GM12878 (cell line): ENCODE results near the gene IL1R2. TPM values are rescaled to one million over a fixed set of nuclear protein-coding genes. Genes with fewer than 3 reads are reported as not detected.

Source experiments
- ATAC-seq: fragments of 200-7000 bp; cut with Tn5 transposase; 3 replicates; pipeline ENCODE4 v1.9.1; 2020; ENCODE audit warnings: mild to moderate bottlenecking, moderate library complexity
- BruUV-seq: library from RNA; stranded (reverse); fragments of 400-500 nt; replicated peaks from 2 replicates; lab custom pipeline; 2021; lab: Mats Ljungman, UMichigan
- CTCF ChIA-PET: fragments of 300-600 bp; sonication (Branson Sonifier 250); formaldehyde crosslinking; extraction: SDS; loops from one replicate; lab custom pipeline; 2021; ENCODE audit warnings: inconsistent platforms; lab: Yijun Ruan, JAX
- POLR2A ChIA-PET: fragments of 350-600 bp; formaldehyde crosslinking; extraction: SDS; loops from one replicate; lab custom pipeline; 2021; ENCODE audit warnings: inconsistent platforms; lab: Charles Lee
- RAD21 ChIA-PET: fragments of 300-600 bp; sonication (Branson Sonifier 250); formaldehyde crosslinking; loops from one replicate; lab custom pipeline; 2023; ENCODE audit warnings: antibody characterized with exemption; ENCODE audit not compliant: unreplicated experiment; lab: Charles Lee
- SMC1A ChIA-PET: fragments of 300-600 bp; sonication (Branson Sonifier 250); formaldehyde crosslinking; loops from one replicate; lab custom pipeline; 2023; ENCODE audit not compliant: unreplicated experiment, uncharacterized antibody; lab: Charles Lee
- DNase-seq: peaks from one replicate; pipeline ENCODE4 v3.0.0-alpha.2; 2011; ENCODE audit warnings: low read depth, low spot score
- FAIRE-seq: peaks from 3 replicates; lab custom pipeline; 2011; peaks lifted over from hg19 to GRCh38; lab: Jason Lieb, UNC
- H2AFZ ChIP-seq: 2 replicates; pipeline ENCODE4 v1.6.0; 2011; ENCODE audit warnings: low read depth, low read length, control low read depth; ENCODE audit not compliant: control insufficient read depth
- H3K27ac ChIP-seq: 2 replicates; pipeline ENCODE4 v1.5.1; 2011; ENCODE audit warnings: control low read depth; ENCODE audit not compliant: control insufficient read depth, insufficient read depth
- H3K27me3 ChIP-seq, 2 experiments: replicated peaks in 1 of 2; 2 replicates each; pipeline versions ENCODE4 v1.6.0 to v1.6.1; 2011; ENCODE audit warnings: low read length in 1 of 2; ENCODE audit not compliant: control insufficient read depth in 2 of 2, insufficient read depth in 2 of 2
- H3K36me3 ChIP-seq, 2 experiments: 2 replicates each; pipeline ENCODE4 v1.5.1; 2011; ENCODE audit warnings: low read length in 1 of 2; ENCODE audit not compliant: control insufficient read depth in 2 of 2, insufficient read depth in 2 of 2
- H3K4me1 ChIP-seq: 2 replicates; pipeline ENCODE4 v1.6.1; 2011; ENCODE audit warnings: mild to moderate bottlenecking, low read length, moderate library complexity, mixed read lengths; ENCODE audit not compliant: control insufficient read depth, insufficient read depth
- H3K4me2 ChIP-seq: 2 replicates; pipeline ENCODE4 v1.6.0; 2011; ENCODE audit warnings: control low read depth; ENCODE audit not compliant: control insufficient read depth, insufficient read depth
- H3K4me3 ChIP-seq: fragments of 200-600 bp; sonication (generic); 2 replicates; pipeline ENCODE4 v1.5.1; 2016
- H3K79me2 ChIP-seq: 2 replicates; pipeline ENCODE4 v1.6.0; 2011; ENCODE audit warnings: low read length; ENCODE audit not compliant: control insufficient read depth, insufficient read depth
- H3K9ac ChIP-seq: 2 replicates; pipeline ENCODE4 v1.8.0; 2011; ENCODE audit warnings: low read length, control low read depth, mixed read lengths; ENCODE audit not compliant: control insufficient read depth, insufficient read depth
- H3K9me3 ChIP-seq: replicated peaks from 3 replicates; pipeline ENCODE4 v1.5.1; 2011; ENCODE audit warnings: mild to moderate bottlenecking, low read length; ENCODE audit not compliant: control insufficient read depth, insufficient read depth
- H4K20me1 ChIP-seq: 2 replicates; pipeline ENCODE4 v1.6.0; 2011; ENCODE audit not compliant: control insufficient read depth, insufficient read depth
- CBX3 ChIP-seq: fragments of 200-600 bp; sonication (generic); IDR thresholded peaks from 2 replicates; pipeline ENCODE4 v1.6.1; 2016; ENCODE audit warnings: low read depth, borderline replicate concordance
- CHD1 ChIP-seq: IDR thresholded peaks from 2 replicates; pipeline ENCODE4 v1.6.1; 2012; ENCODE audit warnings: low read depth, low read length, improper control_type of control experiment
- HDAC6 ChIP-seq: fragments of 200-600 bp; sonication (generic); IDR thresholded peaks from one replicate; pipeline ENCODE4 v1.8.0; 2017; ENCODE audit warnings: antibody characterized with exemption; ENCODE audit not compliant: unreplicated experiment
- IKZF2 ChIP-seq, 2 experiments: fragments of 450-650 bp; IDR thresholded peaks; 2 replicates each; pipeline ENCODE4 v1.6.1; 2017; ENCODE audit warnings: mild to moderate bottlenecking in 2 of 2, moderate library complexity in 2 of 2
- IRF4 ChIP-seq: IDR thresholded peaks from 2 replicates; pipeline ENCODE4 v1.6.1; 2011; ENCODE audit warnings: low read depth, low read length
- KDM1A ChIP-seq: fragments of 200-600 bp; sonication (generic); IDR thresholded peaks from 2 replicates; pipeline ENCODE4 v1.6.1; 2016; ENCODE audit warnings: borderline replicate concordance
- KLF5 ChIP-seq: fragments of 450-650 bp; IDR thresholded peaks from 2 replicates; pipeline ENCODE4 v1.6.1; 2014; ENCODE audit warnings: mild to moderate bottlenecking; ENCODE audit not compliant: partially characterized antibody
- NRF1 ChIP-seq: conservative IDR thresholded peaks from 2 replicates; pipeline ENCODE4 v1.6.1; 2011; ENCODE audit warnings: mild to moderate bottlenecking, low read depth, low read length, improper control_type of control experiment
- RELA ChIP-seq: fragments of 450-650 bp; IDR thresholded peaks from 2 replicates; pipeline ENCODE4 v1.8.0; 2014; ENCODE audit warnings: borderline replicate concordance; ENCODE audit not compliant: partially characterized antibody
- RFX5 ChIP-seq: IDR thresholded peaks from 2 replicates; pipeline ENCODE4 v1.6.1; 2011; ENCODE audit warnings: low read depth, low read length, improper control_type of control experiment
- SMAD5 ChIP-seq: IDR thresholded peaks from 2 replicates; pipeline ENCODE4 v1.6.1; 2016; ENCODE audit warnings: antibody characterized with exemption, low read depth
- ZNF384 ChIP-seq: IDR thresholded peaks from 2 replicates; pipeline ENCODE4 v1.6.1; 2012; ENCODE audit warnings: low read depth, mild to moderate bottlenecking, low read length, improper control_type of control experiment, borderline replicate concordance
- WGBS: methylation state at CpG from one replicate; pipeline ENCODE4 v1.1.6; 2016; ENCODE audit warnings: low lambda C conversion rate; ENCODE audit not compliant: insufficient replicate concordance, insufficient coverage; ENCODE audit errors: missing lambda C conversion rate; 5-methylcytosine and 5-hydroxymethylcytosine counted together
- in situ Hi-C: fragments of 300-500 bp; cut with MboI; formaldehyde crosslinking; loops from 9 replicates; pipeline ENCODE4 v1.14.3; 2018; ENCODE audit warnings: mixed read lengths
- intact Hi-C: fragments of 100-400 bp; cut with micrococcal nuclease; formaldehyde crosslinking; loops from one replicate; pipeline ENCODE4 v1.14.2; 2022; ENCODE audit not compliant: unreplicated experiment
- polyA plus RNA-seq, 11 experiments: library from polyadenylated mRNA; depleted of rRNA in 4 of 11; unstranded in 6 of 11; stranded (reverse) in 5 of 11; fragments of >200 nt; fragmentation: Nextera tagmentation in 4 of 11; fragmentation: Illumina TruSeq in 1 of 11; extraction: Ambion mirVana in 4 of 11; extraction: Trizol in 1 of 11; gene quantifications; 1 replicate in 1 of 11; 2 replicates in 10 of 11; pipeline versions ENCODE4 v1.2.1 to v1.2.3, GENCODE V29; 2011 to 2016; ENCODE audit warnings: inconsistent platforms in 2 of 11, missing spikeins in 2 of 11, low read depth in 1 of 11
- total RNA-seq, 4 experiments: library from RNA; depleted of rRNA in 3 of 4; stranded (reverse); fragments of >200 nt in 3 of 4; fragmentation: Illumina TruSeq in 1 of 4; extraction: Trizol in 1 of 4; gene quantifications; 2 replicates each; pipeline versions ENCODE4 v1.2.1 to v1.2.3, GENCODE V29; 2013 to 2021

Gene IL1R2
- total and polyA plus RNA-seq, 10 of the 15 experiments (the other 5 are each of a cell fraction or from before 2014, with no cell fraction given), result 0.44 to 6.4 (median 0.62) TPM

- no peak for ATAC-seq
- Histone ChIP-seq H2AFZ (no peak overlapping the region), H3K9ac (no peak overlapping the region), H4K20me1 (no peaks in the 10 kb centered on the region), H3K4me3 (no peak overlapping the region), H3K27ac (no peak overlapping the region), H3K36me3 (no peaks in the 10 kb centered on the region), H3K79me2 (no peaks in the 10 kb centered on the region), H3K4me1 (no peaks in the 10 kb centered on the region; the same call in 1 of the 2 replicates), H3K27me3 (no peaks in the 10 kb centered on the region; a peak in 1 of 4 replicates), H3K9me3 (no peaks in the 10 kb centered on the region), H3K4me2 (no peak overlapping the region)
- SMC1A ChIA-PET, result interaction anchor here (1.1 to 7.1 kb wide), 7 partner anchors 14 to 181 kb away, joined by 3 to 68 read pairs (median 26); no protein-coding TSS in a partner anchor
- POLR2A ChIA-PET, result interaction anchor here (0.6 to 0.9 kb wide), 2 partner anchors 19 to 49 kb away, joined by 3 to 4 read pairs; no protein-coding TSS in a partner anchor
- intact Hi-C loops, result no loop called here
- FAIRE-seq, result no peak
- DNase-seq, result no peak
- in situ Hi-C loops, result no loop called here
- CTCF ChIA-PET, result interaction anchor here (1.3 to 1.7 kb wide), 2 partner anchors 13 to 181 kb away, joined by 4 read pairs; no protein-coding TSS in a partner anchor
- TF ChIP-seq CHD1 (no peak), IKZF2 (IDR thresholded peaks at IDR 0.05) (no peak), ZNF384 (no peak), CBX3 (no peak), RFX5 (no peak), IRF4 (no peak), RELA (no peak), KLF5 (no peak), HDAC6 (no peak), SMAD5 (no peak), NRF1 (no peak), KDM1A (no peak)
- RAD21 ChIA-PET, result interaction anchor here (1.1 to 4.9 kb wide), 4 partner anchors 21 to 54 kb away, joined by 3 to 35 read pairs (median 20); no protein-coding TSS in a partner anchor
- 24% methylated on average over 3 of the region's 3 CpGs for WGBS
- no TSS peak for BruUV-seq
These were observed 68.3 kb downstream of the IL1R2 start for GRCh38 chr2:102060047-102060446.
